Adipocyte (in vitro differentiated cells): ENCODE data around the gene WWC2.

Source experiments
- DNase-seq: peaks from one replicate; pipeline ENCODE4 v3.0.0-alpha.2; 2015; ENCODE audit warnings: low read depth
- H3K27me3 ChIP-seq: replicated peaks from 2 replicates; pipeline ENCODE4 v1.7.0; 2013; ENCODE audit warnings: mild to moderate bottlenecking, low read length, moderate library complexity; ENCODE audit not compliant: control insufficient read depth, insufficient read depth
- H3K36me3 ChIP-seq: 2 replicates; pipeline ENCODE4 v1.7.0; 2013; ENCODE audit warnings: low read length, mild to moderate bottlenecking, moderate library complexity; ENCODE audit not compliant: control insufficient read depth, insufficient read depth, severe bottlenecking
- H3K4me1 ChIP-seq: 2 replicates; pipeline ENCODE4 v1.7.0; 2013; ENCODE audit warnings: mild to moderate bottlenecking, low read length, moderate library complexity; ENCODE audit not compliant: control insufficient read depth, insufficient read depth
- H3K4me3 ChIP-seq: 2 replicates; pipeline ENCODE4 v1.7.0; 2013; ENCODE audit warnings: mild to moderate bottlenecking, low read length, moderate library complexity
- H3K9ac ChIP-seq: 2 replicates; pipeline ENCODE4 v1.7.0; 2013; ENCODE audit warnings: mild to moderate bottlenecking, low read length, moderate library complexity
- H3K9me3 ChIP-seq: 2 replicates; pipeline ENCODE4 v1.7.0; 2013; ENCODE audit warnings: mild to moderate bottlenecking, low read length, moderate library complexity; ENCODE audit not compliant: control insufficient read depth

Gene WWC2

DNA sequence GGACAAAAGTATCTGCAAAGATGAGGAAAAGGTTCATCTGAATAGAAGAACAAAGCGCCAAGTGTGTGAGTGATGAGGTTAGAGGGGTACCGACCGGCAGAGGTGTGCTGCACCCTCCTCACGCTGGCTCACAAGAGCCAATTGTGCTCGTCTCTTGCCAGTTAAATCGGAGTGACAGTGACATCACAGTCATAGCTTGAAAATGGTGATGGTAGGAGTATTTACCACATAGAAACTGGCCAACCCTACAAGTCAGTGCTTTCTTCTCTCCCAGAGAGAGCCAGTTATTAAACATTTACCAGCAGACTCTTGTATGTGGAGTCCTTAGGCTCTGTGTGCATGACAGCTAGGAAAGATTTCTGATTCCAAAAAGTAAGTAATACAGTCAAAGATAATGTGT lies 188.6 kb downstream of the WWC2 start:
- H3K4me3 ChIP-seq, result no peak overlapping the region
- H3K27me3 ChIP-seq, result no peaks in the 10 kb centered on the region
- no peak overlapping the region for H3K9ac ChIP-seq
- no peaks in the 10 kb centered on the region for H3K4me1 ChIP-seq
- DNase-seq, result no peak
- H3K9me3 ChIP-seq, result no peaks in the 10 kb centered on the region
- H3K36me3 ChIP-seq, result peaks cover 61% of the 10 kb centered on the region

DNA sequence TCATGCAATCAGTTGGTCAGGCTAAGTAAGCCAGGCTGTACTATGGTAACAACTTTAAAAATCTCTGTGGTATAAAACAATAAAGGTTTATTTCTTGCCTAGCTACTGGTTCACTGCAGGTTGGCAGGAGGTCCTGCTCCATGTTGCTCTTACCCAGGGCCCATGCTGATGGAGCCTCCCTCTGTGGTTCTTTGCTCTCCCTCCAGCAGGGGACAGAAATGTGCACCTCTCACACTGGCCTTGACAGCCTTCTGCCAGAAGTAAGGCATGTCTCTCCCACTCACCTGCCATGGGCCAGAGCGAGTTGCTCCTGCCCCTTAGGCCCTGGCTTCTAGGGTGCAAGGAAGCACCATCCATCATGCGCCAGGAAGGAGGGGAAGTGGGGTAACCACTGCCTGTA lies 189.9 kb downstream of the WWC2 start:
- Histone ChIP-seq H3K4me3 (no peak overlapping the region), H3K27me3 (no peaks in the 10 kb centered on the region), H3K9me3 (no peaks in the 10 kb centered on the region), H3K4me1 (no peaks in the 10 kb centered on the region), H3K36me3 (peaks cover 48% of the 10 kb centered on the region), H3K9ac (no peak overlapping the region)
- DNase-seq, result no peak

DNA sequence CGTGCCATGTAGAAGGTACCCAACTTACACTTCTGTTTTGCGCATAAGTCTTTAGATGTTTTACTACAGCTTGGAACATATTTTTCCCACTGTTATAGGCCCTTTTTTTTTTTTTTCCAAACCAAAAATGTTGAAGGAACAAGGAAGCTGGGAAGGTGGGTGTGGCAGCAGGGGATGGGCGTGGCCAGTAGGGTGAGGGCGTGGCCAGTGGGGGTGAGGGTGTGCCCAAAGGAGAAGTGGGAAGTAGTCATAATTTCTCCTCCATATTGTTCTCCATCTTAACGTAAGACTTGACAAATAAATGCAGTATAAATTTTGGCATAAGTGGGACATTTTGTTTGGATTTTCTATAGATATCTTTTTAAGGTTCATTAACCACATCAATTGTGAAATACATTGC lies 190.6 kb downstream of the WWC2 start:
- Histone ChIP-seq H3K4me3 (no peak overlapping the region), H3K9ac (no peak overlapping the region), H3K4me1 (no peaks in the 10 kb centered on the region), H3K27me3 (no peaks in the 10 kb centered on the region), H3K9me3 (no peaks in the 10 kb centered on the region), H3K36me3 (peaks cover 42% of the 10 kb centered on the region)
- DNase-seq, result no peak

DNA sequence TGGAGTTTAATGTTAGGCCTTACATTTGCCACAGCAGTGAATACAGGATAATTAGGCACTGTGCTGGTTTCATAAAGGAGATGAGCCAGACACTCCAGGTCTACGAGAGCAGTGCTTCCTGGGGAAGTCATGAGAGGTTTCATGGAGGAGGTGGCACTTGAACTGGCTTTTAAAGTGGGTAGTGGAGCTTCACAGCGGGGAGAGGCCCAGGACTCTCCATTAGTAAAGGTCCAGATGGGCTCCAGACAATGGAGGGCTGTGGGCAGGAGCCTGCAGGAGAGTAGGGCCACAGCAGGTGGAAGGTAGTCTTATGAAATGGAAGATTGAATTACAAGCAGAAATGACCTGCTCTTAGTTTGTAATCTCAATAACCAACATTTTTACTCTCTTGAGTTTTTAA lies 192.0 kb downstream of the WWC2 start:
- DNase-seq, result no peak
- Histone ChIP-seq H3K9me3 (no peaks in the 10 kb centered on the region), H3K36me3 (peaks cover 52% of the 10 kb centered on the region), H3K9ac (no peak overlapping the region), H3K4me3 (no peak overlapping the region), H3K27me3 (no peaks in the 10 kb centered on the region), H3K4me1 (no peaks in the 10 kb centered on the region)

DNA sequence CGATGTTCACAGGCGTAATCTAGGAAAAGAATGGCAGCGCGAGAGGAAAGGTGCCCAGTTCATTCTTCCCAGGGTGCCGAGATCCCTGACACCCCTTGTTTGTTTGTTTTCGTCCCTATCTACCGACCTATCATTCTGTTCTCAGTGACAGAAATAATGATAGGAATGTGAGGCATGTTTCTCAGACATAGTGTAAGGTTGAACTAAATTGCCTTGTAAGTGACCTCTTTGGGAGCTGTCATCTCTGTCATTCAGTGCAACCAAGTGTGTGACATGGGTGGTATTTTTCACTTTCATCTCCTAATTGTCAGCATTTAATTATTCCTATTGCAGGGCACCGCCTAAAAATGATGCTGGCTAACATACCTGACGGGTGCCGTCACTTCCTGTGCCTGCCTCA lies 196.7 kb downstream of the WWC2 start:
- Histone ChIP-seq H3K4me3 (no peak overlapping the region), H3K4me1 (no peaks in the 10 kb centered on the region), H3K36me3 (peaks cover 36% of the 10 kb centered on the region), H3K9me3 (no peaks in the 10 kb centered on the region), H3K27me3 (no peaks in the 10 kb centered on the region), H3K9ac (no peak overlapping the region)
- DNase-seq, result no peak

DNA sequence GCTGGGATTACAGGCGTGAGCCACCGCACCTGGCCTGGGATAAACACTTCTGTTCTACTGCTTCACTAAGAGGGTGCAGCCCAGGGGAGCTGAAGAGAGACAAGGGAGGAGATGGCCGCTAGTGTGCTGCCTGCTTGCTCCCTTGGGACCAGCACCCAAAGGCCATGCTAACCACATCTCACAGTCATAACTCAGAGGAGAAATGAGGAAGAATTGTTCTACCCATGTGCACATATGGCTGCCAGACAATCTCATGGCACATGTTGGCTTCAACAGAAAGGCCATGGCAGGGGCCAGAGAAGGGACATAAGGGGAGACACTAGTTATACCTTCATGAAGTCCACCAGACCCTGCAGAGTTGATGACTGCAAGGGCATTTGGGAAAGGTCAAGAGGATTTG lies 198.6 kb downstream of the WWC2 start:
- Histone ChIP-seq H3K36me3 (peaks cover 37% of the 10 kb centered on the region), H3K4me1 (no peaks in the 10 kb centered on the region), H3K4me3 (no peak overlapping the region), H3K27me3 (no peaks in the 10 kb centered on the region), H3K9ac (no peak overlapping the region), H3K9me3 (no peaks in the 10 kb centered on the region)
- no peak for DNase-seq

DNA sequence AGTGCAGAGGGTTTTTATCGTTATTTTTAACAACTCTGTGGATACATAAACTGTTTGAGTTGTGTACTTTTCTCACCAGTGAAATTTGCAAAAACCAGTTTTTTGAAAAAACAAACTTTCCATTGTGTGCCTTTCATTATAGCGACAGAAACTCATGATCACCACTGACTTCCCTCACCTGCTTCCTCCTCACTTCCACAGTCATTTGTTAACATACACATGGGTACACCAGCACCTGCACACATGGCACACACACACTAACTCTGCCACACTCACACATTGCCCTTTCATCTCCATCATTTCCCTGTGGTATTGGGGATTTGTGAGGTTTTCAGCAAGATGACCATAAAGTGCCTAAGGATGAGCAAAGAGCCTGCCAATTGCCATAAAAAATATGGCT lies 200.4 kb downstream of the WWC2 start:
- no peak for DNase-seq
- H3K9me3 ChIP-seq, result no peaks in the 10 kb centered on the region
- H3K4me3 ChIP-seq, result no peak overlapping the region
- no peaks in the 10 kb centered on the region for H3K4me1 ChIP-seq
- no peaks in the 10 kb centered on the region for H3K27me3 ChIP-seq
- no peak overlapping the region for H3K9ac ChIP-seq
- peaks cover 40% of the 10 kb centered on the region for H3K36me3 ChIP-seq

DNA sequence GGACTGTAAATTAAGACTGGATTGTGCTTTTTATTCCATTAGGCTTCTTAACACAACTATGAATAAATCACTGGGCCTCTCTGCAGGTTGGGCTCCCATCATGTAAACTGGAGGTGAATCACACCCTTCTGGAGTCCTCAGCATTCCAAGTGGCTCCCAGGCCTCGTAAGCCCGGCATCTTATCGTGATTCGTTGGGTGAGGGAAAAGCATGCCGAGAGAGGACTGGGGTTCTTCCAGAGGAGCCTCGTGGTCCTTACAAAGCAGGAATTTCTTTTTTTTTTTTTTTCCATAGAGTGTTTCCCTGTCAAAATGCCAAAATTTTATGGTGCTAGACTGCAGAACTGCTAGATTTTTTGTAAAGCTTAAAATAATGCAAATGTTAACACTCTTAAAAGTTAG lies 201.0 kb downstream of the WWC2 start:
- Histone ChIP-seq H3K4me3 (no peak overlapping the region), H3K9ac (no peak overlapping the region), H3K27me3 (no peaks in the 10 kb centered on the region), H3K9me3 (no peaks in the 10 kb centered on the region), H3K36me3 (peaks cover 38% of the 10 kb centered on the region), H3K4me1 (no peaks in the 10 kb centered on the region)
- no peak for DNase-seq

DNA sequence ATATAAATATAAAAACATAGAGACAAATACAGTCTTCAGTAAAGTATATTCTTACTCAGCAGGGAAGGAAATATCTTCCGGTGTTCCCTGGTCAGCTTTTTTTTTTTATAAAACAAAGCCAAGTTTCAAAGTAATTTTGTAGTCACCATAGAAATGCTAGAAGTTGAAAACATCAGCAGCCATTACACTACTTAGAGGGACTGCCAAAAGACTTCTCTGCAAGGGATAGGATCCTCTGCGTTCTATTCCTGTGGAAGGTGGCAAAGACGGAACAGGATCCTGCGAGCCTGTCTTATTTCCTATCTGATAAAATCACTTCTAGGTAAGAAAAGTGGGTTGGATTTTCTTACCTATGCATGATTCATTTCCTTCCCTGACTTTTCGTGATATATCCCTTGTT lies 201.6 kb downstream of the WWC2 start:
- no peak overlapping the region for H3K4me3 ChIP-seq
- H3K9ac ChIP-seq, result no peak overlapping the region
- H3K36me3 ChIP-seq, result peaks cover 33% of the 10 kb centered on the region
- no peaks in the 10 kb centered on the region for H3K9me3 ChIP-seq
- H3K27me3 ChIP-seq, result no peaks in the 10 kb centered on the region
- no peaks in the 10 kb centered on the region for H3K4me1 ChIP-seq
- no peak for DNase-seq

DNA sequence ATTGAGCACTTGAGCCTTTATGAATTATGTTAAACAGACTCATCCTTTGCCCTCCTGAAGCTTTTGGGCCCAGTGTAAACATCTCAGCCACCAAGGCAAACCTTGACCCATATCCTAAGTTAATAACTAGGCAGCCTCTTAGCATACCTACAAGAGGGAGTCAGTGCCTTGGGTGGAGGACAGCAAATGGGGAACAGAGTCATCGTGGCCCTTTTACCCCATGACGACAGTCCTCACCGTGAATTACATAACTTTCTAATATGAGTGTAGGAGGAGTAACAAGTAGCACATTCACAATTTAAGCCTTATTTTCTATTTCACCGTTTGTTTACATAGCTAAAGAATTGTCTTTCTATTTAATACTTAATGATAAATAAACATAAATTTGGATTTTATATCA lies 204.2 kb downstream of the WWC2 start:
- H3K4me3 ChIP-seq, result no peak overlapping the region
- H3K9ac ChIP-seq, result no peak overlapping the region
- no peaks in the 10 kb centered on the region for H3K4me1 ChIP-seq
- peaks cover 29% of the 10 kb centered on the region for H3K36me3 ChIP-seq
- H3K9me3 ChIP-seq, result no peaks in the 10 kb centered on the region
- no peaks in the 10 kb centered on the region for H3K27me3 ChIP-seq
- DNase-seq, result no peak

DNA sequence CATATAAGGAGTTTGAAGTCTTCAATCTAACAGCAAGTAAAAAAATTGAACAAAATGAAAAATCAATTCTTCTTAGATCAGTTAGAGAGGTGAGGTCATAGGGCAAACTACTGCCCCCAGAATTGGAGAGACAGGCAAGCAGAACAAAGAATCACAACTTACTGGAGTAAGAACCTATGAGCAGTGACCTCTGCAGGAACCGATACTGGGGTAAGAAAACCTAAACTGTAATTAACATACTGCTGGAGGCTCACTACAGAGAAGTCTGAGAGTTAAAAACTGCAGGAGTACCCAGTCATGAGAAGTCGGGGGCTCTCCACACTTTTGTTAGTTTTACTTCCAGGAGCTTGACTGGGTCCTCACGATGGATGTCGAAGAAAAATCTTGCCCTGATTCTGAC lies 205.0 kb downstream of the WWC2 start:
- no peak for DNase-seq
- H3K4me3 ChIP-seq, result no peak overlapping the region
- H3K9ac ChIP-seq, result no peak overlapping the region
- H3K27me3 ChIP-seq, result no peaks in the 10 kb centered on the region
- H3K4me1 ChIP-seq, result no peaks in the 10 kb centered on the region
- no peaks in the 10 kb centered on the region for H3K9me3 ChIP-seq
- H3K36me3 ChIP-seq, result peaks cover 23% of the 10 kb centered on the region

DNA sequence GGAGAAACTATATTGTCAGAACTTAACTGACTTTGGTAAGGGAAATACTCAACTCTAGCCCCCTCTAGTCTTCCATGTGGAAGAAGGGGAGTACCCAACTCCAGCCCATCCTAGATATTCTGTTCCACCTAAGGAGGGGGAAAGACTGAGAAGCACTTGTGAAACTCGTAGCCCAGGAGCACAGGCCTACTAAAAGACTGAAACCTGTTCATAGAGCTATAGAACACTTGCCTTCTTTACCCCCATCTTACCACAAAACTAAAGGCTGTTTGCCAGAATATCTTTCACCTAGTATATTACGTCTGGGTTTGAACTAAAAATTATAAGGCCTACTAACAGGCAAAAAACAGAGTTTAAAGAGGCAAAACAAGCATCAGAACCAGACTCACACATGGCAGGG lies 205.5 kb downstream of the WWC2 start:
- H3K27me3 ChIP-seq, result no peaks in the 10 kb centered on the region
- H3K4me1 ChIP-seq, result no peaks in the 10 kb centered on the region
- no peak overlapping the region for H3K4me3 ChIP-seq
- H3K9me3 ChIP-seq, result no peaks in the 10 kb centered on the region
- H3K9ac ChIP-seq, result no peak overlapping the region
- no peak for DNase-seq
- H3K36me3 ChIP-seq, result peaks cover 18% of the 10 kb centered on the region
